ENCODE results near the gene MAP2K3. TPM values are rescaled to one million over a fixed set of nuclear protein-coding genes. Genes with fewer than 3 reads are reported as not detected.
A peak's percentile ranks its signal among the peaks of the same experiment; 100 is the strongest.

The MAP2K3 gene
- total and polyA plus RNA-seq, 8 donors = 22.6 to 101 (median 40.9) TPM

GRCh38 chr17:21357696-21358656 is 73.5 kb downstream of the MAP2K3 start:
- intact Hi-C loops (cut with DNase I; ENCODE audit: low total_unique reads) = no loop called here
- Histone ChIP-seq H3K27ac (peak overlapping the region in 1 of 5 donors; percentile 59), H3K4me1 (peaks cover 10 to 17% (median 16%) of the 10 kb centered on the region in 4 donors), H3K27me3 (no peaks in the 10 kb centered on the region), H3K36me3 (no peaks in the 10 kb centered on the region), H3K9me3 (no peaks in the 10 kb centered on the region), H3K4me3 (no peak overlapping the region)
- WGBS, 5 donors = 52 to 69% (median 60%) methylated on average over 9 to 10 of the region's 10 CpGs
- no peak for DNase-seq
- no peak for TF ChIP-seq POLR2A (IDR thresholded peaks at IDR 0.05)
- no peak for TF ChIP-seq EP300 (IDR thresholded peaks at IDR 0.05)
- no peak for TF ChIP-seq POLR2AphosphoS5 (IDR thresholded peaks at IDR 0.05)
- TF ChIP-seq CTCF (IDR thresholded peaks at IDR 0.05) = no peak

GRCh38 chr17:21358682-21359482 is 74.4 kb downstream of the MAP2K3 start:
- WGBS, 5 donors = 25 to 46% (median 31%) methylated on average over 11 to 12 of the region's 12 CpGs
- intact Hi-C loops (cut with DNase I; ENCODE audit: low total_unique reads) = no loop called here
- Histone ChIP-seq H3K4me3 (no peak overlapping the region), H3K27me3 (no peaks in the 10 kb centered on the region), H3K27ac (peak overlapping the region in 1 of 5 donors; percentile 59), H3K9me3 (no peaks in the 10 kb centered on the region), H3K36me3 (no peaks in the 10 kb centered on the region), H3K4me1 (peaks cover 10 to 17% (median 16%) of the 10 kb centered on the region in 4 donors)
- DNase-seq = peak; percentile 71 to 86
- no peak for TF ChIP-seq POLR2A (IDR thresholded peaks at IDR 0.05)
- peak in 2 of 3 donors; percentile 44 to 57 for TF ChIP-seq POLR2AphosphoS5 (IDR thresholded peaks at IDR 0.05)

GRCh38 chr17:21359483-21359840 is 75.0 kb downstream of the MAP2K3 start:
- 76 to 89% (median 85%) methylated on average over 8 to 9 of the region's 9 CpGs for WGBS, 5 donors
- Histone ChIP-seq H3K4me3 (no peak overlapping the region), H3K27ac (no peak overlapping the region), H3K9me3 (no peaks in the 10 kb centered on the region), H3K27me3 (no peaks in the 10 kb centered on the region), H3K36me3 (no peaks in the 10 kb centered on the region), H3K4me1 (peaks cover 10 to 17% (median 16%) of the 10 kb centered on the region in 4 donors)
- intact Hi-C loops (cut with DNase I; ENCODE audit: low total_unique reads) = no loop called here
- TF ChIP-seq EP300 (IDR thresholded peaks at IDR 0.05) (no peak), CTCF (IDR thresholded peaks at IDR 0.05) (no peak), POLR2AphosphoS5 (IDR thresholded peaks at IDR 0.05) (no peak), POLR2A (IDR thresholded peaks at IDR 0.05) (no peak)
- no peak for DNase-seq

GRCh38 chr17:21360048-21360447 is 75.5 kb downstream of the MAP2K3 start:
- no peak overlapping the region for H3K27ac ChIP-seq
- 73 to 86% (median 82%) methylated on average over 7 of the region's 7 CpGs for WGBS, 5 donors
- H3K27me3 ChIP-seq = no peaks in the 10 kb centered on the region
- DNase-seq = no peak
- peaks cover 10 to 17% (median 16%) of the 10 kb centered on the region in 4 donors for H3K4me1 ChIP-seq
- TF ChIP-seq EP300 (IDR thresholded peaks at IDR 0.05) (no peak), POLR2A (IDR thresholded peaks at IDR 0.05) (no peak), CTCF (IDR thresholded peaks at IDR 0.05) (no peak), POLR2AphosphoS5 (IDR thresholded peaks at IDR 0.05) (no peak)
- intact Hi-C loops (cut with DNase I; ENCODE audit: low total_unique reads) = no loop called here
- H3K36me3 ChIP-seq = no peaks in the 10 kb centered on the region
- no peak overlapping the region for H3K4me3 ChIP-seq
- H3K9me3 ChIP-seq = no peaks in the 10 kb centered on the region

Measured in stomach (tissue), 9 donors.